CD14-positive monocyte (primary cell): ENCODE results near the gene PLG. TPM values are rescaled to one million over a fixed set of nuclear protein-coding genes. Genes with fewer than 3 reads are reported as not detected.
"Not testable (repeated sequence)": the region's sequence is repeated elsewhere in the genome, so short reads cannot be mapped to it uniquely, and the experiment has no call there.

Experiments used
- DNase-seq, 3 donors: peaks; one replicate each; pipeline ENCODE4 v3.0.0-alpha.2; 2011 to 2022
- H2AFZ ChIP-seq: 2 replicates; pipeline ENCODE4 v1.6.0; 2012; ENCODE audit warnings: mild to moderate bottlenecking, low read depth, low read length, inconsistent platforms; ENCODE audit not compliant: insufficient read depth, poor library complexity, severe bottlenecking
- H3K27ac ChIP-seq, 2 donors: 1 replicate in 1 of 2; 2 replicates in 1 of 2; pipeline ENCODE4 v1.5.1; 2012 to 2013; ENCODE audit warnings: low read length in 2 of 2, control low read depth in 1 of 2, inconsistent platforms in 1 of 2, low read depth in 1 of 2, mild to moderate bottlenecking in 1 of 2
- H3K27me3 ChIP-seq, 2 donors: one replicate each; pipeline versions ENCODE4 v1.6.0 to v1.6.1; 2011 to 2013; ENCODE audit warnings: low read length in 2 of 2; ENCODE audit not compliant: control insufficient read depth in 2 of 2, insufficient read depth in 2 of 2
- H3K36me3 ChIP-seq, 2 donors: replicated peaks in 1 of 2; 1 replicate in 1 of 2; 2 replicates in 1 of 2; pipeline versions ENCODE4 v1.5.1 to v1.6.1; 2012 to 2013; ENCODE audit warnings: low read length in 2 of 2, control low read depth in 1 of 2, inconsistent platforms in 1 of 2, mild to moderate bottlenecking in 1 of 2; ENCODE audit not compliant: insufficient read depth in 2 of 2, control insufficient read depth in 1 of 2
- H3K4me1 ChIP-seq, 2 donors: 1 replicate in 1 of 2; 2 replicates in 1 of 2; pipeline versions ENCODE4 v1.5.1 to v1.6.1; 2012 to 2013; ENCODE audit warnings: low read length in 2 of 2, control low read depth in 1 of 2, inconsistent platforms in 1 of 2, mild to moderate bottlenecking in 1 of 2, moderate library complexity in 1 of 2; ENCODE audit not compliant: insufficient read depth in 2 of 2, control insufficient read depth in 1 of 2
- H3K4me2 ChIP-seq: replicated peaks from 2 replicates; pipeline ENCODE3; 2012; ENCODE audit warnings: low read length, moderate library complexity, mild to moderate bottlenecking; ENCODE audit not compliant: poor library complexity, severe bottlenecking; ENCODE audit errors: extremely low read depth
- H3K4me3 ChIP-seq, 3 experiments: fragments of 200-600 bp in 1 of 3; sonication (generic) in 1 of 3; replicated peaks in 1 of 3; 1 replicate in 2 of 3; 2 replicates in 1 of 3; pipeline ENCODE4 v1.5.1; 2011 to 2013; ENCODE audit warnings: low read length in 3 of 3, mild to moderate bottlenecking in 3 of 3, control low read depth in 2 of 3, low read depth in 2 of 3, inconsistent platforms in 1 of 3, moderate library complexity in 1 of 3
- H3K79me2 ChIP-seq: 2 replicates; pipeline ENCODE4 v1.6.0; 2012; ENCODE audit warnings: mild to moderate bottlenecking, control low read depth, inconsistent platforms, low read length, moderate library complexity; ENCODE audit not compliant: insufficient read depth
- H3K9ac ChIP-seq: 2 replicates; pipeline ENCODE4 v1.6.0; 2017; ENCODE audit warnings: low read length, mild to moderate bottlenecking; ENCODE audit not compliant: insufficient read depth, poor library complexity, severe bottlenecking
- H3K9me3 ChIP-seq, 2 donors: replicated peaks in 1 of 2; 1 replicate in 1 of 2; 2 replicates in 1 of 2; pipeline versions ENCODE4 v1.5.1 to v1.6.1; 2012 to 2013; ENCODE audit warnings: low read length in 2 of 2, control low read depth in 1 of 2; ENCODE audit not compliant: control insufficient read depth in 1 of 2, insufficient read depth in 1 of 2
- H4K20me1 ChIP-seq: 2 replicates; pipeline ENCODE4 v1.6.0; 2012; ENCODE audit warnings: mild to moderate bottlenecking, low read length, control low read depth, moderate library complexity; ENCODE audit not compliant: insufficient read depth
- H3K27ac Mint-ChIP-seq, 7 donors: one replicate each; pipeline ENCODE4 v1.8.0; 2020; ENCODE audit warnings: mild to moderate bottlenecking in 7 of 7, mixed read lengths in 7 of 7, moderate library complexity in 6 of 7, inconsistent platforms in 2 of 7
- H3K27me3 Mint-ChIP-seq, 3 donors: one replicate each; pipeline ENCODE4 v1.8.0; 2021 to 2022; ENCODE audit warnings: low read depth in 3 of 3, mild to moderate bottlenecking in 3 of 3, mixed read lengths in 3 of 3, moderate library complexity in 3 of 3, inconsistent platforms in 1 of 3
- H3K36me3 Mint-ChIP-seq, 2 donors: one replicate each; pipeline ENCODE4 v1.8.0; 2020; ENCODE audit warnings: mixed read lengths in 2 of 2, inconsistent platforms in 1 of 2, mild to moderate bottlenecking in 1 of 2
- H3K4me1 Mint-ChIP-seq: one replicate; pipeline ENCODE4 v1.8.0; 2020; ENCODE audit warnings: mild to moderate bottlenecking, mixed read lengths
- H3K4me3 Mint-ChIP-seq, 2 donors: one replicate each; pipeline ENCODE4 v1.8.0; 2020; ENCODE audit warnings: mild to moderate bottlenecking in 2 of 2, mixed read lengths in 2 of 2, moderate library complexity in 1 of 2
- H3K9me3 Mint-ChIP-seq, 7 donors: one replicate each; pipeline ENCODE4 v1.8.0; 2020 to 2022; ENCODE audit warnings: mixed read lengths in 7 of 7, mild to moderate bottlenecking in 6 of 7, moderate library complexity in 6 of 7, inconsistent platforms in 2 of 7
- WGBS: methylation state at CpG from one replicate; pipeline ENCODE4 v1.1.5; 2013; ENCODE audit warnings: missing lambda C conversion rate; ENCODE audit not compliant: insufficient coverage; 5-methylcytosine and 5-hydroxymethylcytosine counted together
- intact Hi-C, 2 donors: fragments of 100-400 bp; cut with micrococcal nuclease; formaldehyde crosslinking; loops; one replicate each; pipeline versions ENCODE4 v1.15.0 to v1.15.1; 2023
- polyA plus RNA-seq, 3 donors: library from polyadenylated mRNA; depleted of rRNA in 1 of 3; unstranded in 2 of 3; stranded (reverse) in 1 of 3; fragments of 300-500 nt in 2 of 3; fragments of >200 nt in 1 of 3; fragmentation: Illumina TruSeq in 2 of 3; gene quantifications; 1 replicate in 2 of 3; 2 replicates in 1 of 3; pipeline ENCODE4 v1.2.3, GENCODE V29; 2012 to 2021
- TF ChIP-seq, protein P1 (sequence below): fragments of 200-600 bp; IDR thresholded peaks from one replicate; pipeline ENCODE4 v1.8.0; 2022; ENCODE audit warnings: antibody characterized with exemption, mild to moderate bottlenecking

Gene PLG
- polyA plus RNA-seq, 3 donors, result not detected

GRCh38 chr6:160742090-160742489 is 40.0 kb downstream of the PLG start:
- Mint-ChIP-seq H3K36me3 (no peaks in the 10 kb centered on the region), H3K27me3 (peaks cover 0 to 2% (median 2%) of the 10 kb centered on the region in 3 donors), H3K4me1 (no peaks in the 10 kb centered on the region), H3K27ac (no peak overlapping the region), H3K4me3 (no peak overlapping the region), H3K9me3 (peaks cover 0 to 7% (median 3%) of the 10 kb centered on the region in 7 donors)
- Histone ChIP-seq H3K9me3 (no peaks in the 10 kb centered on the region), H3K79me2 (no peaks in the 10 kb centered on the region), H2AFZ (no peak overlapping the region), H3K27me3 (no peaks in the 10 kb centered on the region), H3K4me3 (no peak overlapping the region), H3K36me3 (no peaks in the 10 kb centered on the region), H3K4me2 (no peak overlapping the region), H4K20me1 (no peaks in the 10 kb centered on the region), H3K4me1 (no peaks in the 10 kb centered on the region), H3K9ac (no peak overlapping the region), H3K27ac (no peak overlapping the region)
- 71% methylated on average over 1 of the region's 2 CpGs for WGBS
- intact Hi-C loops, result no loop called here
- TF ChIP-seq, protein P1, sequence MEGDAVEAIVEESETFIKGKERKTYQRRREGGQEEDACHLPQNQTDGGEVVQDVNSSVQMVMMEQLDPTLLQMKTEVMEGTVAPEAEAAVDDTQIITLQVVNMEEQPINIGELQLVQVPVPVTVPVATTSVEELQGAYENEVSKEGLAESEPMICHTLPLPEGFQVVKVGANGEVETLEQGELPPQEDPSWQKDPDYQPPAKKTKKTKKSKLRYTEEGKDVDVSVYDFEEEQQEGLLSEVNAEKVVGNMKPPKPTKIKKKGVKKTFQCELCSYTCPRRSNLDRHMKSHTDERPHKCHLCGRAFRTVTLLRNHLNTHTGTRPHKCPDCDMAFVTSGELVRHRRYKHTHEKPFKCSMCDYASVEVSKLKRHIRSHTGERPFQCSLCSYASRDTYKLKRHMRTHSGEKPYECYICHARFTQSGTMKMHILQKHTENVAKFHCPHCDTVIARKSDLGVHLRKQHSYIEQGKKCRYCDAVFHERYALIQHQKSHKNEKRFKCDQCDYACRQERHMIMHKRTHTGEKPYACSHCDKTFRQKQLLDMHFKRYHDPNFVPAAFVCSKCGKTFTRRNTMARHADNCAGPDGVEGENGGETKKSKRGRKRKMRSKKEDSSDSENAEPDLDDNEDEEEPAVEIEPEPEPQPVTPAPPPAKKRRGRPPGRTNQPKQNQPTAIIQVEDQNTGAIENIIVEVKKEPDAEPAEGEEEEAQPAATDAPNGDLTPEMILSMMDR, result no peak
- DNase-seq, result no peak

DNA sequence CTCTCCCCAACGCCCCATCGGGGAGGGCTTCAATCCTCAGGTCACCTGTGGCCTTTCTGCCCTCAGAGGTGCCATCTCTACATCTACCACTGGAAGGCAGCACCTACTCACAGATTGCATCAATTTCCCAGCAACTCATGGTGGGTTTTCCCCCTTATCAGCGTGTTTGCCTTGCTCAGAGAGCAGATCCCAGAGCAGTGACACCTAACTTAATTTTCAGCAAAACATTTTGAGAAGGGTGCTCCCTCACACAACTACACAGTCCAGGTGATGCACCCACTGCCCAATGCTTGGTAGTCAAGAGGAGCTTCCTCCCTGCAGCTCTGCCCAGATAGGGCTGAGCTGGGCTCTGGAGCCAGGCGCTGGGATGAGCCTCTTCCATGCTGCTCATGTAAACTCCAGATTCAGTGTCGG is 48.2 kb downstream of the PLG start:
- Histone ChIP-seq H3K4me2 (no peak overlapping the region), H3K79me2 (no peaks in the 10 kb centered on the region), H2AFZ (no peak overlapping the region), H3K9ac (no peak overlapping the region), H3K9me3 (no peaks in the 10 kb centered on the region), H3K4me3 (no peak overlapping the region), H3K4me1 (no peaks in the 10 kb centered on the region), H4K20me1 (no peaks in the 10 kb centered on the region), H3K27ac (no peak overlapping the region), H3K27me3 (no peaks in the 10 kb centered on the region), H3K36me3 (no peaks in the 10 kb centered on the region)
- no peak for DNase-seq
- Mint-ChIP-seq H3K27me3 (peaks cover 0 to 2% (median 0%) of the 10 kb centered on the region in 3 donors), H3K4me3 (no peak overlapping the region), H3K4me1 (no peaks in the 10 kb centered on the region), H3K36me3 (no peaks in the 10 kb centered on the region), H3K27ac (no peak overlapping the region), H3K9me3 (peaks cover 0 to 5% (median 0%) of the 10 kb centered on the region in 7 donors)
- TF ChIP-seq, protein P1, result no peak
- WGBS, result 38% methylated on average over 5 of the region's 5 CpGs
- intact Hi-C loops, result no loop called here

DNA sequence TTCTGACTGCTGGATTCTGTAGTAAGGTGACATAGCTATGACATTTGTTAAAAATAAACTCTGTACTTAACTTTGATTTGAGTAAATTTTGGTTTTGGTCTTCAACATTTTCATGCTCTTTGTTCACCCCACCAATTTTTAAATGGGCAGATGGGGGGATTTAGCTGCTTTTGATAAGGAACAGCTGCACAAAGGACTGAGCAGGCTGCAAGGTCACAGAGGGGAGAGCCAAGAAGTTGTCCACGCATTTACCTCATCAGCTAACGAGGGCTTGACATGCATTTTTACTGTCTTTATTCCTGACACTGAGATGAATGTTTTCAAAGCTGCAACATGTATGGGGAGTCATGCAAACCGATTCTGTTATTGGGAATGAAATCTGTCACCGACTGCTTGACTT is 51.2 kb downstream of the PLG start:
- H3K27ac Mint-ChIP-seq, DNase-seq, H3K27me3 ChIP-seq, intact Hi-C loops, H3K9ac ChIP-seq, H3K4me2 ChIP-seq, H3K27ac ChIP-seq, H3K4me1 Mint-ChIP-seq, H3K9me3 ChIP-seq, H3K9me3 Mint-ChIP-seq, H3K36me3 ChIP-seq, H3K4me3 Mint-ChIP-seq, H3K36me3 Mint-ChIP-seq, H3K4me3 ChIP-seq, H3K27me3 Mint-ChIP-seq, H3K4me1 ChIP-seq, H4K20me1 ChIP-seq, H2AFZ ChIP-seq, H3K79me2 ChIP-seq: not testable (repeated sequence)
- WGBS, result no CpG with 5 or more reads among the region's 4 CpGs
